GM12873 (cell line): Measurements from ENCODE around the gene ALK.

Experiments used
- TF ChIP-seq, protein P1 (sequence below): IDR thresholded peaks from 2 replicates; pipeline ENCODE4 v1.5.1; 2012; ENCODE audit warnings: low read depth, mild to moderate bottlenecking, moderate library complexity, low read length, control low read depth; ENCODE audit not compliant: insufficient read depth; ENCODE audit errors: missing control alignments

ALK gene

DNA sequence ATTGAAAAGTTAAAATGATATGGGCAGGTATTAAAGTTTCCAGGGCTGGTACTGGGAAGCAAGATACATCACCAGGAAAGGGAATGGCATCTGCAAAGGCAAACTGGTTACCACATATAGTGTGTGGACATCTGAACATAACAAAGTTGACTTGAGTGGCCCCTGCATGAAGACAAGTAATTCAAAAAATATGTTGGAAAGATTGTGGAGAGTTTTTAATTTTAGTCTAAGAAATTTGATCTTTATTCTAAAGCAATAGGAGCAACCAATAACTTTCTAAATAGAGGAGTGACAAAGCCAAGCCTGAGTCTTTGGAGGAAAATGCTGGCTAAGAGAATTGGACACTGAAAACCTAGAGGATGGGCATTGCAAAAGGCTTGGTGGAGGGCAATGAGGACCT is 278.2 kb downstream of the ALK start:
- TF ChIP-seq, protein P1, sequence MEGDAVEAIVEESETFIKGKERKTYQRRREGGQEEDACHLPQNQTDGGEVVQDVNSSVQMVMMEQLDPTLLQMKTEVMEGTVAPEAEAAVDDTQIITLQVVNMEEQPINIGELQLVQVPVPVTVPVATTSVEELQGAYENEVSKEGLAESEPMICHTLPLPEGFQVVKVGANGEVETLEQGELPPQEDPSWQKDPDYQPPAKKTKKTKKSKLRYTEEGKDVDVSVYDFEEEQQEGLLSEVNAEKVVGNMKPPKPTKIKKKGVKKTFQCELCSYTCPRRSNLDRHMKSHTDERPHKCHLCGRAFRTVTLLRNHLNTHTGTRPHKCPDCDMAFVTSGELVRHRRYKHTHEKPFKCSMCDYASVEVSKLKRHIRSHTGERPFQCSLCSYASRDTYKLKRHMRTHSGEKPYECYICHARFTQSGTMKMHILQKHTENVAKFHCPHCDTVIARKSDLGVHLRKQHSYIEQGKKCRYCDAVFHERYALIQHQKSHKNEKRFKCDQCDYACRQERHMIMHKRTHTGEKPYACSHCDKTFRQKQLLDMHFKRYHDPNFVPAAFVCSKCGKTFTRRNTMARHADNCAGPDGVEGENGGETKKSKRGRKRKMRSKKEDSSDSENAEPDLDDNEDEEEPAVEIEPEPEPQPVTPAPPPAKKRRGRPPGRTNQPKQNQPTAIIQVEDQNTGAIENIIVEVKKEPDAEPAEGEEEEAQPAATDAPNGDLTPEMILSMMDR: no peak

DNA sequence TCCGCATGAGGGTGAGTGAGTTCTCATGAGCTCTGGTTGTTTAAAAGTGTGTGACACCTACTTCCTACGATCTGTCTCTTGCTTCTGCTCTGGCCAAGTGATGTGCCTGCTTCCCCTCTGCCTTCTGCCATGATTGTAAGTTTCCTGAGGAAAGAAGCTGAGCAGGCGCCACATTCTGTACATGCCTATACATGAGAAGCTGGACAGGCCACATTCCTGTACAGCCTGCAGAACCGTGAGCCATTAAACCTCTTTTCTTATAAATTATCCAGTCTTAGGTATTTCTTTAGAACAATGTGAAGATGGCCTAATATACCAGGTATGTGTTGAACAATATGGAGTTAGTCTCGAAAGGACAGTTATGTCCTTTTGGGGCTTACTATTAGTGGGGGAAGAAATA is 281.0 kb downstream of the ALK start:
- TF ChIP-seq, protein P1: no peak

- TF ChIP-seq, protein P1: no peak
Observed at GRCh38 chr2:29638641-29639040, 282.7 kb downstream of the ALK start.

- TF ChIP-seq, protein P1: no peak
Observed at GRCh38 chr2:29634916-29635315, 286.5 kb downstream of the ALK start.

DNA sequence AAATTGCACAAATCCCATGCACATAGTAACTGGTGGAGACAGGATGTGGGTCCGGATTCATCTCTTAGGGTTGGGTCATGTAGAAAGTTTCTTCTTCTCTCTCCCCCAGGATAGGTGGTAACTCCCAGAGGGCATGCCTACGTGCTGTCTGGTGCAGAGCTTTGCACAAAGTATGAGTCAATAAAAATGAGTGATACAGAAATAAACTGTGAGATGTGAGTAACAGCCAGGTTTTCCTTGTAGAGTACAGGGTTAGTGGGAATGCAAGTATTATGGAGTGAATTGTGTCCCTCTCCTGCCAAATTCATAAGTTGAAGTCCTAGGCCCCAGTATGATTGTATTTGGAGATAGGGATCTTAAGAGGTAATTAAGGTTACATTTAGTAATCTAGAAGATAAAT is 289.4 kb downstream of the ALK start:
- TF ChIP-seq, protein P1: no peak

GRCh38 chr2:29629495-29629894 is 291.9 kb downstream of the ALK start:
- TF ChIP-seq, protein P1: no peak

- TF ChIP-seq, protein P1: no peak
Observed at GRCh38 chr2:29628862-29629261, 292.5 kb downstream of the ALK start.
